ENCODE results near the gene RNF19B. TPM values are rescaled to one million over a fixed set of nuclear protein-coding genes. Genes with fewer than 3 reads are reported as not detected.

The RNF19B gene
- total RNA-seq, 1 experiment from 2014 or later: 15.0 TPM

- Histone ChIP-seq H4K20me1 (ENCODE audit: control insufficient read depth, insufficient read depth, insufficient read length) (no peaks in the 10 kb centered on the region), H3K9me3 (ENCODE audit: control insufficient read depth, low read depth, low read length) (no peaks in the 10 kb centered on the region), H3K9ac (ENCODE audit: extremely low read depth, insufficient read length, low read length) (no peak overlapping the region), H3K23me2 (ENCODE audit: insufficient read length, low read depth, low read length, poor library complexity, severe bottlenecking) (no peaks in the 10 kb centered on the region), H2BK20ac (ENCODE audit: low read depth, low read length, poor library complexity, severe bottlenecking) (no peak overlapping the region), H3T11ph (ENCODE audit: low read length) (no peak overlapping the region), H4K8ac (replicated peaks; ENCODE audit: insufficient read length, low read depth, low read length) (no peak overlapping the region), H3K27me3 (ENCODE audit: insufficient read depth, low read length) (no peaks in the 10 kb centered on the region), H3K4ac (ENCODE audit: low read depth, low read length) (no peak overlapping the region), H2BK5ac (ENCODE audit: insufficient read length, low read length) (no peak overlapping the region), H4K91ac (ENCODE audit: insufficient read length, low read depth, low read length) (no peak overlapping the region), H2BK15ac (ENCODE audit: low read depth, low read length) (no peak overlapping the region), H3K56ac (ENCODE audit: insufficient read length, low read depth, low read length) (no peak overlapping the region), H2BK12ac (ENCODE audit: insufficient read length, low read depth, low read length) (no peak overlapping the region), H3K27ac (ENCODE audit: insufficient read length, low read depth, low read length) (no peak overlapping the region), H2AK5ac (ENCODE audit: insufficient read length, low read length) (no peak overlapping the region), H2BK120ac (ENCODE audit: low read depth, low read length, poor library complexity, severe bottlenecking) (no peak overlapping the region), H3K4me1 (ENCODE audit: insufficient read depth, low read length) (no peaks in the 10 kb centered on the region), H3K4me2 (ENCODE audit: insufficient read depth, insufficient read length, low read length) (no peak overlapping the region), H3K23ac (ENCODE audit: insufficient read length, low read depth, low read length) (no peak overlapping the region), H3K79me2 (ENCODE audit: insufficient read depth, low read length) (no peaks in the 10 kb centered on the region), H3K79me1 (ENCODE audit: insufficient read depth, low read depth, low read length, poor library complexity, severe bottlenecking) (no peaks in the 10 kb centered on the region), H3K14ac (ENCODE audit: insufficient read depth, low read length) (no peak overlapping the region), H4K5ac (ENCODE audit: insufficient read length, low read depth, low read length) (no peak overlapping the region), H2AFZ (ENCODE audit: low read length) (no peak overlapping the region), H3K18ac (ENCODE audit: insufficient read length, low read depth, low read length) (no peak overlapping the region)
- Mint-ChIP-seq H3K27me3 (ENCODE audit: low read depth) (no peaks in the 10 kb centered on the region; the same call in 1 of the 2 replicates), H3K4me1 (peaks cover 18 to 23% of the 10 kb centered on the region in 2 experiments), H3K27ac (no peak overlapping the region), H3K9me3 (no peaks in the 10 kb centered on the region), H3K36me3 (ENCODE audit: insufficient read depth in 1 of 3, low read depth in 3 of 3) (no peaks in the 10 kb centered on the region), H3K4me3 (no peak overlapping the region)
- DNase-seq: no peak
- peak; percentile 56 for TF ChIP-seq CTCF (conservative IDR thresholded peaks at IDR 0.05)
- WGBS (ENCODE audit: extremely low coverage, insufficient read length, low lambda C conversion rate): no CpG with 5 or more reads among the region's 2 CpGs
Measured at GRCh38 chr1:33001282-33001681, 36.7 kb upstream of the RNF19B start.

Measured in H9 (cell line).